Hematopoietic multipotent progenitor cell treated with erythropoietin and hydrocortisone succinate and interleukin-3 and kit ligand, for 15 days (in vitro differentiated cells): ENCODE data around the gene HNRNPD.
"Not testable (repeated sequence)": the region's sequence is repeated elsewhere in the genome, so short reads cannot be mapped to it uniquely, and the experiment has no call there.

Source experiments
- DNase-seq: peaks from one replicate; pipeline ENCODE4 v3.0.0-alpha.2; 2015; ENCODE audit warnings: low spot score

HNRNPD gene, protein sequence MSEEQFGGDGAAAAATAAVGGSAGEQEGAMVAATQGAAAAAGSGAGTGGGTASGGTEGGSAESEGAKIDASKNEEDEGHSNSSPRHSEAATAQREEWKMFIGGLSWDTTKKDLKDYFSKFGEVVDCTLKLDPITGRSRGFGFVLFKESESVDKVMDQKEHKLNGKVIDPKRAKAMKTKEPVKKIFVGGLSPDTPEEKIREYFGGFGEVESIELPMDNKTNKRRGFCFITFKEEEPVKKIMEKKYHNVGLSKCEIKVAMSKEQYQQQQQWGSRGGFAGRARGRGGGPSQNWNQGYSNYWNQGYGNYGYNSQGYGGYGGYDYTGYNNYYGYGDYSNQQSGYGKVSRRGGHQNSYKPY

DNA sequence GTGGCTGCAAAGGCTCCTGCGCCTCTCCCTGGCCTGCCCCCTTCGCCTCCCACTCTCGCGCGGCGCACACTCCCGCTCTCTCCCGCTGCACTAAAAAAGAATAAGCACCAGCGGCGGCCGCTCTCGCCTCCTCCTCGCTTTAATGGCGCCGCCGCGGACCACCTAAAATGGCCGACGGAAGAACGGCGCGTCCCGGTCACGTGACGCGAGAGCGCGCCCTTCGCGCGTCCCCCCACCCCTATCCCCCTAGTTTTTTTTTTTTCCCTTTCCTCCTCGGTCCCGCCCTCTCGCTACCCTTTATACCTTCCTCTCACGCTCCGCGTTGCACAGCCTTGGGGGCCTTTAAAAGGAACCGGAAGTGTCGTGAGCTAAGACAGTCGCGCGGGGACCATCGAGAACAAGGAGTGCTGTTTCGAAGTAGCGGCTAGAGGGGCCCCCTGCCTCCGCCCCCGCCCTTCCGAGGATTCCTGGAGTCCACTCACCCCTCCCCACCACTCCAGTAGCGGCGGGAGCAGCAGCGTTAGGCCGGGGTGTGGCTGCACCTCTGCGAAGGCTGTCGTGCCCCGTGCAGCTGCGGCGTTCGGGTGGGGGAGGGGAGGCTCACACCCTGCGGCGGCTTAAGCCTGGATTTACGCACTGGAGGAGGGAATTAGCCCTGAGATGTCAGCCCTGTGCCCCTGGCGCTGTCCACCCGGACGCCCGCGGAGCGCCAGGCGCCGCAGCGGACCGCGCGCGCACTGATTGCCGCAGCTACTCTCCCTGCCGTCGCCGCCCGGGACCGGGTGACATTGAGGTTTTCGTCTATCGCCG, at the start of gene HNRNPD:
Gene HNRNPD, minus strand, starts transcription at position 176 of the 810 bp plus-strand sequence. CDS start 313 bp downstream, outside the sequence.
- DNase-seq = peak; percentile 88

DNA sequence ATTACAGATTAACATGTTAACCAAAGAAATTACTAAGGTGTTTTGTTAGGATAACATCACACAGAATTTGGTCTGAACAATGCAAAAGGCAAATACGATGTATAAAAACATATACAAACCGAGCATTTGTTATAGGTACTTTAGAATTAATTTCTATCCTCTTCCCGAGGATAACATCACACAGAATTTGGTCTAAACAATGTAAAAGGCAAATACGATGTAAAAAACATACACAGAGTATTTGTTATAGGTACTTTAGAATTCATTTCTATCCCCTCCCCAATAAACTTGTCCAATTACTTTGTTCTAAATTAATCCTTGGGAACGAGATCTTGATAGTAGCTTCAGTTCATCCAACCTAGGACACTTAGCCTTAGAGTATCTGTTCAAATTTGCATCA, 48.8 kb upstream of the HNRNPD start:
- DNase-seq = no peak

DNA sequence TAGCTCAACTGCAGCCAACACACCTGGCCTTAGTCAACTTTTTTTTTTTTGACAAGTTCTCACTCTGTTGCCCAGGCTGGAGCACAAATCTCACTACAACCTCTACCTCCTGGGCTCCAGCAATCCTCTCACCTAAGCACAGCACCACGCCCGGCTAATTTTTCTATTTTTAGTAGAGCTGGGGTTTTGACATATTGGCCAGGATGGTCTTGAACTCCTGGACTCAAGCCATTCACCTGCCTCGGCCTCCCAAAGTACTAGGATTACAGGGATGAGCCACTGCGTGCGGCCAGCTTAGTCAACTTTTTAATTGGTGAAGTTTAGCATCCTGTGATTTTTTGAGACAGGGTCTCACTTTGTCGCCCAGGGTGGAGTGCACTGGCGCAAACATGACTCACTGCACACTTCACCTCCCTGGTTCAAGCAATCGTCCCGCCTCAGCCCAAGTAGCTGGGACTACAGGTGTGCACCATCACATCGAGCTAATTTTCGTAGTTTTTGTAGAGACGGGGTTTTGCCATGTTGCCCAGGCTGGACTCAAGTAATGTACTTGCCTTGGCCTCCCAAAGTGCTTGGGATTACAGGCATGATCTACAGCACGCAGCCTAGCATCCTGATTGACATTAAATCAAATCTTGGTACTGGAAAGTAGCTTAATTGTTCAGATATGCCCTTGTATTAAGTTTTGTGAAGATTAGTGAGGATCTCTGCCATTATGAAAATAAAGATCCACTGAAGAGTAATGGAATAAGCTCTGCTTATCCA, 48.2 kb upstream of the HNRNPD start:
- no peak for DNase-seq

DNA sequence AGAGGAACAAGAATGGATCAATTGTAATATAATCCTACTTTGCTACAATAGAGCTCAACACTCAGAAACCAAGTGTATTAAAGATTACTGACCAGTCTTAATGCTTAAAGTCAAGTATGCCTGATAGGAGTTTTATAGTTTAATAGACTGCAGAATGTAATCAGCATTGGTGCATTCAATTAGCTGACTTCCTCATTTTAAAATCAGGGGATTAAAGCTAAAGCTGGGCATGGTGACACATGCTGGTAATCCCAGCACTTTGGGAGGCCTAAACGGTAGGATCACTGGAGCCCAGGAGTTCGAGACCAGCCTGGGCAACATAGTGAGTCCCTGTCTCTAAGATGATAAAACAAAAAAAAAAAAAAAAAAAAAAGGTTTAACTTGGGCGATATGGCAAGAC, 45.7 kb upstream of the HNRNPD start:
- no peak for DNase-seq

DNA sequence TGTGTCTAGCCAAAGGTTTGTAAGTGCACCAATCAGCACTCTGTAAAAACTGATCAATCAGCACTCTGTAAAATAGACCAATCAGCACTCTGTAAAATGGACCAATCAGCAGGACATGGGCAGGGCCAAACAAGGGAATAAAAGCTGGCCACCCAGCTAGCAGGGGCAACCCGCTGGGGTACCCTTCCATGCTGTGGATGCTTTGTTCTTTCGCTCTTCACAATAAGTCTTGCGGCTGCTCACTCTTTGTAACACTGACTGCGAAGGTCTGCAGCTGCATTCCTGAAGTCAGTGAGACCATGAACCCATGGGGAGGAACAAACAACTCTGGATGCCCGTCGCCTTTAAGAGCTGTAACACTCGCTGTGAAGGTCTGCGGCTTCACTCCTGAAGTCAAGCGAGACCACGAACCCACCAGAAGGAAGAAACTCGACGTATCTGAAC, 42.2 kb upstream of the HNRNPD start:
- no peak for DNase-seq

DNA sequence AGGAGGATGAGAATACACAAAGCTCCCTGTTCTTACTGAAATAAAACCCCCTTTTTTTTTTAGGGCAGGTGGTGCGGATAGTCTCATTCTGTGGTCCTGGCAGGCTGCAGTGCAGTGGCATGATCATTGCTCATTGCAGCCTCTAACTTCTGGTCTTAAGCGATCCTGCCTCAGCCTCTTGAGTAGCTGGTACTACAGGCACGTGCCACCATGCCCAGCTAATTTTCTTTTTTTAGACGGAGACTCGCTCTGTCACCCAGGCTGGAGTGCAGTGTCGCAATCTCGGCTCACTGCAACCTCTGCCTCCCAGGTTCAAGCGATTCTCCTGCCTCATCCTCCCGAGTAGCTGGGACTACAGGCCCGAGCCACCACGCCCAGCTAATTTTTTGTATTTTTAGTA, 41.3 kb upstream of the HNRNPD start:
- not testable (repeated sequence) for DNase-seq

DNA sequence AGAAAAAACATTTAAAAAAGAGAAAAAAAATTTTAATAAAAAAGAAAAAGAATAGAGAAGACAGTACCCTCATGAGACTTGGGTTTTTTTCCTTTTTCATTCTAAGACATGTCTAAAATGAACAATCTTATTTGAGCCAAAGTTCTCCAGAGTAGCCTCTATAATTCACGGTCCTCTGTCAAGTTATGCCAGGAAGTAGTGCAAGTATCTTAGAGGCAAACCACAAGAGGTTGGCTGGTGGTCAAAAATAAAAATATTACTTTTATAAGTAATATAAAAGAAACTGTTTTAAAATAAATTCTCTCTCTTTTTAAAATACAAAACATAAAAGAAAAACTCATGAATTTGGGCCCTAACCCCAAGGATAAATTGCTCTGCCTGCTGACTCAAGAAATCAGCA, 29.9 kb upstream of the HNRNPD start:
- DNase-seq = no peak

DNA sequence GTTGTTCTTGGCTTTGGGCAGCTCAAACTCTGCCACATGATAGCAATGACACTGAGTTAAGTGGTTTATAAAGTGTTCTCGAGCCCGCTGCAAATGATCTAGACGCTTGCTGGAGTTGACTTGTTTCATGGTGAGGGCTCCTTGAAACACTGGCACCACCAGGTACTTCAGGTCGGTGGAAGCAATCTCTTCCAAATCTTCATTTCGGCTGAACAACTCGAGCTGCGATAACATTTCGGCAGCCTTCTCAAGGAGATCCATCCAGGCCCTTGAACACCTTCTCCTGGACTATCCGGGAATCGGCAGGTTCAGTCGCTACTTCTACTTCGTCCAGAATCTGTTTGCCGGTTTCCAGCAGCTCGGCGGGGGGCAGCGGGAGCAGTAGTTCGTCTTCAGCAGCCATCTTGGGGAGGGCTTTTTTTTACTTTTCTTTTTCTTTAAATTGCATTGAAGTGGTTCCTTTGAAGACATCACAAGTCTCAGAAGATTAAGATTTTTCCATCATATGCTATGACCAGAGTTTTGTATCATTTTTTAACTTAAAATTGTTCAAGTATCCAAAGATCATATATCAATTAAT, 28.5 kb upstream of the HNRNPD start:
- no peak for DNase-seq

DNA sequence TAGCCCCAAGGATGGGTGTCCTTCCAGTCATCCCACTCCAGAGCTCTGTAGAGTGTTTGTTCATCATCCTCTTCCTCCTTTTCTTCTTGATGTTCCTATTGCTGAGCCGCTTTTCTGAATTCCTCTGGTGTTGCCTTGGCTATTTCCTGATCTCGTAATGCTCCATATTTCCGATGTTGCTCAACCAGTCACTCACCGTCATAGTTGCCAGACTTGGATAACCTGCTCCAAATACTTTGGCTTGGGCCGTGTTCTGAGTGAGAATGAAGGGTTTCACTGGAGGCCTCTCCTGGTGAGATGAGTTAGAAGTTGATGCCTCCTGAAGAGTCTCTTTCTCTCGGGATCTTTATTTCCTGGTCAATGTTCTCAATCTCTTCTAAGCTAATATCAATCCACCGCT, 27.8 kb upstream of the HNRNPD start:
- DNase-seq = no peak

DNA sequence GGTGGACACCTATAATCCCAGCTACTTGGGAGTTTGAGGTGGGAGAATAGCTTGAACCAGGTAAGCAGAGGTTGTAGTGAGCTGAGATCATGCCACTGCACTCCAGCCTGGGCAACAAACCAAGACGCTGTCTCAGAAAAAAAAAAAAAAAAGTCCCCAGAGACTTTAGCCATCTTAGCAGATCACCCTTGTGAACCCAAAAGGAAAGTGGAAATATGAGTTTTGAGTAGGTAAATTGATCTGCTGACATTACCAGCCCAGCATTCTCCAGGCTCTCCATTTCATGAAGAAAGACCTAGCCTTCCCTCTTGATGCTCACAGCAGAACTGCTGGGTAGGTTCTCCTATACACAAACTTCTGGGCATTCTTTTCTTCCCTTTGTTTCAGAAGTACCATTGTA, 24.5 kb upstream of the HNRNPD start:
- DNase-seq = no peak

DNA sequence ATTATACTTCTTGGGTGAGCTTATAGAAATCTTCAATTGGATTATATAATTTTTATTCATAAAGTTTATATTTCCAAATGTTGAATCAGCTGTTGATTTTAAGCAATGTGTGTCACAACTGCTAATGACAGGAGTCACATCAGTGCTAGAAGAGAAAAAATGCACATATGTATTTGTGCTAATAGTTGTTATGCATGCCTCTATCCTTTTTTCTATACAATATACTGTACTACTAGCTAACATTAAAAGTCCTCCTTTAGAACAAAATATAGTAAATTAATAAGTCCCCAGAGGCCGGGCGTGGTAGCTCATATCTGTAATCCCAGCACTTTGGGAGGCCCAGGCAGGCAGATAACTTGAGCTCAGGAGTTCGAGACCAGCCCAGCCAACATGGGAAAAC, 23.7 kb upstream of the HNRNPD start:
- no peak for DNase-seq

DNA sequence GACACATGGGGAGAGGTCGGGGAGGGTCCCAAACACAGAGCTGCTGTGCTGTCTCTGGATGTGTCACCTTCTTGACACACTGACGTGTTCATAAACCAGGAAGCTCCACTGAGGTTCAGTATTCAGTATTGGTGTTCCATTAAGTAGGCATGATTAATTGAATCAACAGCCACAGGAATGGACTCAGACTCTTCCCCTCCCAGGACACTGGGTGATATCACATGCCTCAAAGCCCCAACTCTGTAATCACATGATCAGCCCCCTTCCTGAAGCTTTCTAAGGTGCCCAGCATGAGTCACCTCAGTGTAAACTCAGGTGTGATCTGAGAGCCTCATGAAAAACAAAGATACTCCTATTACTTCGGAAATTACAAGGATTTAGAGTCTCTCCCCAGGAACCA, 21.1 kb upstream of the HNRNPD start:
- no peak for DNase-seq

DNA sequence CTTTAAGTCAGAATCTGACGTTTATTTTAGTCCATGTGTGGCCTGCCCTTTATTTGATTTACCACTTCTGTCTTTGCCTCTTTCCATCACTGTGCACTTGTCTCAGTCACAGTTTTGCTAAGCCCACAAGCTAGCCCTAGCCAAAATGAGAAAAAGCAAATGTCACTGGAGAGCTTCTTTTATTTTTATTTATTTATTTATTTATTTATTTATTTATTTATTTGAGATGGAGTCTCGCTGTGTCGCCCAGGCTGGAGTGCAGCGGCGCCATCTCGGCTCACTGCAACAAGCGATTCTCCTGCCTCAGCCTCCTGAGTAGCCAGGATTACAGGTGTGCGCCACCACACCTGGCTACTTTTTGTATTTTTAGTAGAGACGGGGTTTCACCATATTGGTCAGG, 16.3 kb upstream of the HNRNPD start:
- not testable (repeated sequence) for DNase-seq

DNA sequence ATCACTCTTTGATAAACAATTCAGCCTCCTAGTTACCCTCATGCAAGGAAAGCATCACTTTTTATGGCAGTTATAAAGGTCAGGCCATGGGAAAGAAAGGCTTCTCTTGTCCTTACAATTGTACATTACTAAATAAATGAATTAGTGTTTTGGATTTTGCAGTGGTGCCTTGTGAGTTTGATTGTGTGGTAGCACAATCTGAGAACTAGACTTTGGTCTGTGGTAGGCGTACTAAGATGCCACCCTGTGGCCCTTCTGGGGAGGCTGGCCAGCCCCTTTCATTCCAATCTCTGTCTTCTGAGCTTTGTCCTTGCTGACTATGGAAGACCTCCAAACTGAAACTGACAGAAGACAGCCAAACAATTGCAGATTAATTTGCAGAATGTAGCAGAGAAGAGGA, 14.6 kb upstream of the HNRNPD start:
- no peak for DNase-seq

DNA sequence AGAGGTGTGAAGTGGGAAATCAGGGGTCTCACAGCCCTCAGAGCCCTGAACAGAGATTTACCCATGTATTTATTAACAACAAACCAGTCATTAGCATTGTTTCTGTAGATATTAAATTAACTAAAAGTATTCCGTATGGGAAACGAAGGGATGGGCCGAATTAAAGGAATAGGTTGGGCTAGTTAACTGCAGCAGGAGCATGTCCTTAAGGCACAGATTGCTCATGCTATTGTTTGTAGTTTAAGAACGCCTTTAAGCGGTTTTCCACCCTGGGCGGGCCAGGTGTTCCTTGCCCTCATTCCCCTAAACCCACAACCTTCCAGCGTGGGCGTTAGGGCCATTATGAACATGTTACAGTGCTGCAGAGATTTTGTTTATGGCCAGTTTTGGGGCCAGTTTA, 12.5 kb upstream of the HNRNPD start:
- DNase-seq = not testable (repeated sequence)

DNA sequence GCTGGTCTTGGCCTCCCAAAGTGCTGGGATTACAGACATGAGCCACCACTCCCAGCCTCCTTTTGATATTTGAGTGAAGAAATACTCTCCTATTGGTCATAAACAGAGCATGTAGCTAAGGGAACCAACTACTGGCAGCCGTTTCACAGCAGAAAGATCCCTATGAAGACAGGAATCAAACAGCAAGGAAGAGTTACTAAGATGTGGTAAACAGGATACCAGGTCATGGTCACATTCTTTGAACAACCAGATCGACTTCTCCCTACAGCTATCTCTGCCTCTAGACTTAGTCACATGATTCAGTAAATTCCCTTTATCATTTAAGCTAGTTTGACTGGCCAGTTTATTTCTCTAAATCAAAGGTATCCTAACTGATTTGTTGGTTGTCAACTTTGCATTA, 9.0 kb upstream of the HNRNPD start:
- no peak for DNase-seq

DNA sequence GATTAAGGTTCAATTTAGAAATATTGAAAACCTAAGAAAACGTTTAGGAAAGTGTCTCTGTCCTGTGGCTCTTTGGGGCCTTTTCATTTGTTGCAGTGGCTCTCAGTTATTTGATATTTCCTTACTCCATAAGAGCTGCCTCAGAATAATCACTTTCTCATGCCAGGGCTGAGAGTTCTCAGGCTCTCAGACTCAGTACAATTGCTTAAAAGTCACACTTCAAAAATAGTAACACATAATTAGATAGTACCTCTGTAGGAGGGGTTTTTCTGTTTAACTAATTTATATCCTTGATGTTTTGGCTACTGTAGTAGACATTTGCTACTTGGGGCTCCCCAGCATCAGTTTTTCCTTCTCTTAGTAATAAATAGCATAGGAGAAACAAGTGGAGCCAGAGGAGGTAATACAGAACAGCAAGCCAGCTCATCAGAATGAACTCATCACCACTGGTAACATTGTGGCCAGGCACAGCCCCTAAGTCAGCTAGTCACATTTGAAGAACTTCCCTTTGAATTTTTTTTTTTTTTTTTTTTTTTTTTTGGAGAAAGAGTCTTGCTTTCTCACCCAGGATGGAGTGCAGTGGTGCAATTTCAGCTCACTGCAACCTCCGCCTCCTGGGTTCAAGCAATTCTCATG, 8.0 kb upstream of the HNRNPD start:
- DNase-seq = no peak

DNA sequence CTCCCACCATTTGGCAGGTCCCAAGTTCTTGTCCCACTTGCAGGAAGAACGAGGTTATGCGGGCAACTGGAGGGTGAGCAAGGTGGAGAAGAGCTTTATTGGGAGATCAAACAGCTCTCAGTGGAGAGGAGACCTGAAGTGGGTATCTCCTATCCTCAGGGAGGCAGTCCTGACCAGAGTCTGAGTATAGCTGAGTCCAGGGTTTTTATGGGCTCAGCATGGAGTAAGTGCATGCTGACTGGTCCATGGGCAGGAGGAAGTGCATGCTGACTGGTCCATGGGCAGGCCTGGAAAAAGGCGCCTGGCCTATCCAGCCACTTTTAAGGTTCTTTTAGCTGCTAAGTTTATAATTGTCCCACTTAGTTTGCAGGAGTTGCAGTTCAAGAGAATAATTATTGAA, 7.4 kb upstream of the HNRNPD start:
- no peak for DNase-seq

DNA sequence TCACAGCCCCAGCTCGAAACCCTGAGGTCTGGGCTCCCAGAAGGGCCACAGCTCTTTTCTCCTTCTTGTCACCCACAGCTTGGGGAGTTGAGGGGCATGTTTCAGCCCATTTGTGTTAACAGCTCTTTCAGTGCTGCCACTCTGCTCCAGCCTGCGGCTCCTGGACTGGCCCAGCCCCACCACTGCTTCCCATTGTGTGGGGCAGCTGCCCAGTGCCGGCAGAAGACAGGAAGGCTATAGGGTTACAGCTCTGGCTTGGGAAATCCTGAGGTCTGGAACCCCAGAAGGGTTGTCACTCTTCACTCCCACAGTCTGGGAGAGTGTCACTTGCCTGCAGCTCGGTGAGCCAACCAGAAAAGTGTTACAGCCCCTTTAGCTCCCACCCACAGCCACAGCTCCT, 7.0 kb upstream of the HNRNPD start:
- no peak for DNase-seq

DNA sequence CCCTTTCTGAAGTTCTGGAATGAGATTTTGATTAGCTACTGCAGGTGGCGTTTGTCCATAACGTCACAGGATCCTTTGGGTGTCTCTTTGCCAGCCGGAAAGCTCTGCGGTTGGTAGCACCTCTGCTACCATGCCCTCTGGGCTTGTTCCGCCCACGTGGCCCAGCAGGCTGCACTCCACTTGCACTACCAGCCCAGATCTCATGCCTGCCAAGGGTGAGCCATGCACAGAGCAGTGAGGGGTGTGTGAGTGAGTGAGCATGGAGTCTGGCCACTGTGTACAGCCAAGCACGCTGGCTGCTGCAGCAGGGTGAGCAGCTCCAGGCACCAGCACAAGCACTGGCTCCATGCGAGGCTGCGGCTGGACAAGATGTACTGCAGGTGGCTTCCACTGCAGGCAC, 6.6 kb upstream of the HNRNPD start:
- DNase-seq = no peak

DNA sequence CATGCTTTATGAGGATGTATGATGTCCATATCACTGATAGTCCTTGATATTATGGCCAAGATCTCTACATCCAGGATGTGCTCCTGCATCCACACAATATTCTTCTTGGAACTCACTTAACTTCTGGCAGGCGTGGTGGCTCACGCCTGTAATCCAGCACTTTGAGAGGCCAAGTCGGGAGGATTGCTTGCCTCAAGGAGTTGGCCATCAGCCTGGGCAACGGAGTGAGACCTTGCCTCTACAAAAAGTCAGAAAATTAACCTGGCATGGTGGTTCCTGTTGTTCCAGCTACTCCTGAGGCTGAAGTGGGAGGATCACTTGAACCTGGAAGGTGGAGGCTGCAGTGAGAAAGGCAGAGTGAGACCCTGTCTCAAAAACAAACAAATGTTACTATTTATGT, 2.3 kb upstream of the HNRNPD start:
- no peak for DNase-seq

DNA sequence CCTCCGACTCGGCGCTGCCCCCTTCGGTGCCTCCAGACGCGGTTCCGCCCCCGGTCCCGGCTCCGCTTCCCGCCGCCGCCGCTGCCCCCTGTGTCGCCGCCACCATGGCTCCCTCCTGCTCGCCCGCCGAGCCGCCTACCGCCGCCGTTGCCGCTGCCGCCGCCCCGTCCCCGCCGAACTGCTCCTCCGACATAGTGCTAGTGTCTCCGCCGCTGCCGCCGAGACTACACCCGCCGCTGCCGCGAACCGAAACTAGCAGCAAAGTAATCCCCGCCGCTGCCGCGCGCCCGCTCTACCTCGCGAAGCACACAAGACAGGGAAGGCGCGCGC, 340 bp downstream of the HNRNPD start:
- no peak for DNase-seq
